Tibial nerve (tissue), 4 donors: ENCODE results near the gene TRMU. TPM values are rescaled to one million over a fixed set of nuclear protein-coding genes. Genes with fewer than 3 reads are reported as not detected.

Source experiments
- DNase-seq, 2 donors: peaks; one replicate each; pipeline ENCODE4 v3.0.0-alpha.2; 2019; ENCODE audit warnings: low spot score in 2 of 2
- H3K27ac ChIP-seq, 4 donors: fragments of 200-600 bp; sonication (generic) in 3 of 4; one replicate each; pipeline ENCODE4 v1.5.1; 2017 to 2019; ENCODE audit warnings: mild to moderate bottlenecking in 1 of 4
- H3K27me3 ChIP-seq, 2 donors: fragments of 200-600 bp; sonication (generic) in 1 of 2; one replicate each; pipeline versions ENCODE4 v1.5.1 to v1.6.0; 2017 to 2019
- H3K36me3 ChIP-seq, 3 donors: fragments of 200-600 bp; sonication (generic); one replicate each; pipeline ENCODE4 v1.5.1; 2018 to 2019
- H3K4me1 ChIP-seq, 4 donors: fragments of 200-600 bp; sonication (generic) in 3 of 4; one replicate each; pipeline ENCODE4 v1.5.1; 2017 to 2019
- H3K4me3 ChIP-seq, 4 donors: fragments of 200-600 bp; sonication (generic) in 3 of 4; one replicate each; pipeline ENCODE4 v1.5.1; 2017 to 2019; ENCODE audit warnings: mild to moderate bottlenecking in 1 of 4, moderate library complexity in 1 of 4
- H3K9me3 ChIP-seq, 4 donors: fragments of 200-600 bp; sonication (generic) in 3 of 4; one replicate each; pipeline ENCODE4 v1.5.1; 2017 to 2019
- EP300 ChIP-seq, 2 donors: sonication (generic); formaldehyde crosslinking; IDR thresholded peaks; one replicate each; pipeline ENCODE4 v1.6.1; 2017; ENCODE audit warnings: antibody characterized with exemption in 2 of 2, mild to moderate bottlenecking in 1 of 2
- POLR2A ChIP-seq, 2 donors: fragments of 450-650 bp; IDR thresholded peaks; one replicate each; pipeline ENCODE4 v1.6.1; 2017; ENCODE audit warnings: antibody characterized with exemption in 2 of 2, mild to moderate bottlenecking in 2 of 2, moderate library complexity in 2 of 2
- WGBS, 2 donors: methylation state at CpG; one replicate each; pipeline ENCODE4 v1.1.5; 2018; 5-methylcytosine and 5-hydroxymethylcytosine counted together
- total RNA-seq, 4 donors: library from RNA; depleted of rRNA; stranded (reverse); fragments of >200 nt; gene quantifications; one replicate each; pipeline ENCODE4 v1.1.0, GENCODE V29; 2016
- TF ChIP-seq, protein P1 (sequence below), 5 experiments: fragments of 200-600 bp in 3 of 5; fragments of 450-650 bp in 2 of 5; sonication (generic) in 3 of 5; IDR thresholded peaks; one replicate each; pipeline ENCODE4 v1.5.1; 2016 to 2019; ENCODE audit warnings: antibody characterized with exemption in 5 of 5, mild to moderate bottlenecking in 3 of 5, moderate library complexity in 2 of 5

The TRMU gene
- total RNA-seq, 4 donors from 2014 or later = 50.0 to 85.3 (median 64.5) TPM

DNA sequence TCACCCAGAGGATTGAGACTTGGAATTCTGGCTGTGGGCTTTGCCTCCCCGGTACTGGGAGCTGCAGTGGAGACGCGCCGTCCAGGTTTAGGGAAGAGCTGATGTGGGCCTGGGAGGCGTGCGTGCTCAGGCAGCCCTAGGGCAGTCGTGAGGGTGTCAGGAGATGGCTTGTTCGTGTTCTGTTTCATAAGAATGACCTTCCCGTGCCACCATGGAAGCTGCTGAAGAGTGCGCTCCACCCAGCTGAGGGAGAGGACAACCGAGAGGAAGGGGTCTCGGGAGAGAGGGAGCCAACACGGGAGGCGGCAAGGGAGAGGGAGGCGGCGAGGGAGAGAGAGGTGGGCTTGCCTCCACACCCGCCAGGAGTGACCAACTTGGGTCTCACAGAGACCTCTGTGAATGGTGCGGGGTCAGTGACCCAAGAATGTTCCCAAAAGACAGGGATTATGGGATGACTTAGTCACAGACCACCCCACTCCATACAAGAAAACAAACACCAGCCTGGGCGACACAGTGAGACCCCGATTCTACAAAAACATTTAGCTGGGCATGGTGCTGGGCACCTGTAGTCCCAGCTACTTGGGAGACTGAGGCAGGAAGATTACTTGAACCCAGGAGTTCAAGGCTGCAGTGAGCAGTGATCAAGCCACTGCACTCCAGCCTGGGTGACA is 14.7 kb upstream of the TRMU start:
- Histone ChIP-seq H3K4me3 (no peak overlapping the region), H3K27ac (no peak overlapping the region), H3K36me3 (no peaks in the 10 kb centered on the region), H3K27me3 (no peaks in the 10 kb centered on the region), H3K4me1 (no peaks in the 10 kb centered on the region), H3K9me3 (no peaks in the 10 kb centered on the region)
- TF ChIP-seq EP300 (IDR thresholded peaks at IDR 0.05) (no peak), POLR2A (IDR thresholded peaks at IDR 0.05) (no peak)
- TF ChIP-seq, protein P1, sequence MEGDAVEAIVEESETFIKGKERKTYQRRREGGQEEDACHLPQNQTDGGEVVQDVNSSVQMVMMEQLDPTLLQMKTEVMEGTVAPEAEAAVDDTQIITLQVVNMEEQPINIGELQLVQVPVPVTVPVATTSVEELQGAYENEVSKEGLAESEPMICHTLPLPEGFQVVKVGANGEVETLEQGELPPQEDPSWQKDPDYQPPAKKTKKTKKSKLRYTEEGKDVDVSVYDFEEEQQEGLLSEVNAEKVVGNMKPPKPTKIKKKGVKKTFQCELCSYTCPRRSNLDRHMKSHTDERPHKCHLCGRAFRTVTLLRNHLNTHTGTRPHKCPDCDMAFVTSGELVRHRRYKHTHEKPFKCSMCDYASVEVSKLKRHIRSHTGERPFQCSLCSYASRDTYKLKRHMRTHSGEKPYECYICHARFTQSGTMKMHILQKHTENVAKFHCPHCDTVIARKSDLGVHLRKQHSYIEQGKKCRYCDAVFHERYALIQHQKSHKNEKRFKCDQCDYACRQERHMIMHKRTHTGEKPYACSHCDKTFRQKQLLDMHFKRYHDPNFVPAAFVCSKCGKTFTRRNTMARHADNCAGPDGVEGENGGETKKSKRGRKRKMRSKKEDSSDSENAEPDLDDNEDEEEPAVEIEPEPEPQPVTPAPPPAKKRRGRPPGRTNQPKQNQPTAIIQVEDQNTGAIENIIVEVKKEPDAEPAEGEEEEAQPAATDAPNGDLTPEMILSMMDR (IDR thresholded peaks at IDR 0.05) = no peak
- 92 to 93% methylated on average over 20 of the region's 20 CpGs for WGBS, 2 donors
- no peak for DNase-seq

DNA sequence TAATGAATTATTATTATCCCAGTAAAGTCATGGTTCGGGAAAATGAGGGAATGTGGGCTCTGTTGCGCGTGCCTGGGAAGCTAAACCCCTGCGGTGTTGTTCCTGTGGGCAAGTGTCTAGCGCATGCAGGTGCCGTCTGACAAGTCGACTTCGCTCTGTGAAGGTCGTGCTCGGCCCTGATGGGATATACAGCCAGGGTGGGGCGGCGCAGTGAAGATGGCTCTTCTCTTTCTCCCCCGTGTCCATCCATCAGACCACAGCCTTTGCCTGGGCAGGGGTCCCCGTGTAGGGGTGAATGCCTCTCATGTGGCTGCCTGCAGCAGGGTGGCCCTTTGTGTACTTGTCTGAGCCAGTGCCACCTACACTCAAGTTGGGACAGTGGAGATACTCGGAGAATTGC is 12.8 kb upstream of the TRMU start:
- 90 to 94% methylated on average over 7 to 15 of the region's 15 CpGs for WGBS, 2 donors
- no peak overlapping the region for H3K4me3 ChIP-seq
- no peaks in the 10 kb centered on the region for H3K4me1 ChIP-seq
- TF ChIP-seq, protein P1 (IDR thresholded peaks at IDR 0.05) = no peak
- TF ChIP-seq POLR2A (IDR thresholded peaks at IDR 0.05) = no peak
- no peak for TF ChIP-seq EP300 (IDR thresholded peaks at IDR 0.05)
- no peaks in the 10 kb centered on the region for H3K9me3 ChIP-seq
- no peaks in the 10 kb centered on the region for H3K27me3 ChIP-seq
- no peak overlapping the region for H3K27ac ChIP-seq
- H3K36me3 ChIP-seq = no peaks in the 10 kb centered on the region
- DNase-seq = no peak

DNA sequence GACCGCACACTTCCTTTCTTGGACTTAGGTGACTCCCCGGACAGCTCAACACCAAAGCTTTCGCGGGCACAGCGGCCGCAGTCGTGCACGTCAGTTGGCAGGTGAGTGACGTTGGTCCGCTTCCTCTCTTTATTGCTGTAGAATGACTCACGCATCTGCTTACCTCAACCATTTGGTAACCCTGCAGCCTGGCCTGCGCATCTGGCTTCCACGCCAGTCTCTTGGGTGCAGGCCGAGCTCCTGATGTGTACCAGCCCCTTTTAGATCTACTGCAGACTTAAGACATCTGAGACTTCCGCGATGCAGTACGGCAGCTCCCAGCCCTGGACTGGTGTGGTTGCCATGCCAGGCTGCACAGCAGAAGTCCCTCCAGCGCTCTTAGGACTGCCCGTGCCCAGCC is 12.4 kb upstream of the TRMU start:
- H3K27ac ChIP-seq = no peak overlapping the region
- H3K4me3 ChIP-seq = no peak overlapping the region
- H3K27me3 ChIP-seq = no peaks in the 10 kb centered on the region
- H3K36me3 ChIP-seq = no peaks in the 10 kb centered on the region
- TF ChIP-seq, protein P1 (IDR thresholded peaks at IDR 0.05) = no peak
- no peaks in the 10 kb centered on the region for H3K9me3 ChIP-seq
- no peaks in the 10 kb centered on the region for H3K4me1 ChIP-seq
- no peak for DNase-seq
- WGBS, 2 donors = 97% methylated on average over 17 to 19 of the region's 19 CpGs

DNA sequence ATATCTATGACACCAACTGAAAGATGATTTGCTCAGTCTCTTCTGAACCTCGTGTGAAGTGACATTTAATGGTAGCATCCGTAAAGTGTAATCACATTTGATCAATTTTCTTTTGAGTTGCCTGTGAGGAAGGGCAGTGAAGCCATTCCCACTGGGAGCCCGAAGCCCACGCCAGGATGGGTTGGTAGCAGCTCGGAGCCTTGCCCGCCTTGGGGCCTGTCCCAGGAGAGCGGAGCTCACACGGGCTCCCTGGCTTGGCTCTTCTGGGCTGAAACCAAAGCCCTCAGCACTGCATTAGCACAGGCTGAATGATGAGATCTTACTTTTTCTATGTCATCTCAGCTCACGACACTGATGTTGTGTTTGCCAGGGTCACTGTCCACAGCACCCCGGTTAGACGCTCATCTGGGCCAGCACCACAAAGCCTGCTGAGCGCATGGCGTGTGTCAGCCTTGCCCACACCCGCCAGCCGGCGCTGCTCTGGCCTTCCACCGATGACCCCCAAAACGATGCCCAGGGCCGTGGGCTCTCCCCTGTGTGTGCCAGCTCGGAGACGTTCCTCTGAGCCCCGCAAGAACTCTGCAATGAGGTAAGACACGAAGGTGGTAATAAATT is 9.3 kb upstream of the TRMU start:
- no peak for DNase-seq
- no peaks in the 10 kb centered on the region for H3K36me3 ChIP-seq
- H3K27me3 ChIP-seq = no peaks in the 10 kb centered on the region
- 89 to 94% methylated on average over 23 of the region's 23 CpGs for WGBS, 2 donors
- no peaks in the 10 kb centered on the region for H3K4me1 ChIP-seq
- TF ChIP-seq, protein P1 (IDR thresholded peaks at IDR 0.05) = no peak
- TF ChIP-seq EP300 (IDR thresholded peaks at IDR 0.05) (no peak), POLR2A (IDR thresholded peaks at IDR 0.05) (no peak)
- H3K27ac ChIP-seq = no peak overlapping the region
- no peak overlapping the region for H3K4me3 ChIP-seq
- no peaks in the 10 kb centered on the region for H3K9me3 ChIP-seq

DNA sequence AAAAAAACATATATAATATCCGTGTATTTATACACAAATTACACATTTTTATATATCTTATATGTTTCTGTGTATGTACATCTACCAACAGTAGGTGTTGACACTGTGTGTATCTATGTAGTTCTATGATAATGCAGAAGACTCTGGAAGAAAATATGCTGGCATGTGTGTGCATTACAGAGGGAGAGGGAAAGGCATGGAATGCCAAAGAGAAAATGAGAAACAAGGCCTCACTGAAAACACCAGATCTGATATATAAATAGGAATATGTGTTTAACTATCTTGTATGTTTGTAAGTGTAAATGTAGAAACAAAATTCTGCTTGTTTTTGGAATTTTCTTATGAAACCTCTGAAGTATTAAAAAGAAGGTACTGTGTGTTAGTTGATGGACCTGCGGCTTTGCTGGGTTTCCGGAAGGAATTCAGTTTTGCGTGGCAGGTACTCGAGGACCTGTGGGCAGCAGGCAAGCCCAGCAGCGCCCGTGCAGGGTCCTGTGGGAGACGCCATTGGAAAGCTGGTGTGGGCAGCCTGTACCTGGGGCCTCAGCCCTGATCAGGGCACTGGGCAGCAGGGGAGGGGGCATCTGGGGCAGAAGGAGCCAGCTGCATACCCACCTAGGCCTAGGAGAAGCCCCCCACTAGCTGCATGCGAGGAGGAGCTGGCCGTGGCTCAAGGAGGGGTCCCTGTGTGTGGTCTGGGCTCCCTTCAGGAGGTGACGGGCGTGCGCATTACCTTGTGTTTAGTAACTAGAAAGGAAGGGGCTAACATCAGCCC is 7.6 kb upstream of the TRMU start:
- Histone ChIP-seq H3K9me3 (no peaks in the 10 kb centered on the region), H3K4me3 (no peak overlapping the region), H3K36me3 (no peaks in the 10 kb centered on the region), H3K27me3 (no peaks in the 10 kb centered on the region), H3K27ac (no peak overlapping the region), H3K4me1 (no peaks in the 10 kb centered on the region)
- TF ChIP-seq POLR2A (IDR thresholded peaks at IDR 0.05) (no peak), EP300 (IDR thresholded peaks at IDR 0.05) (no peak)
- TF ChIP-seq, protein P1 (IDR thresholded peaks at IDR 0.05) = no peak
- no peak for DNase-seq
- 95 to 96% methylated on average over 11 to 13 of the region's 13 CpGs for WGBS, 2 donors
